NCI-H2227 (cell line): Measurements from ENCODE around the gene MYH7B.

Experiments
- DNase-seq: peaks from one replicate; lab custom pipeline; 2025; ENCODE audit not compliant: unreplicated experiment; lab: John Stamatoyannopoulos, UW

Gene MYH7B

DNA sequence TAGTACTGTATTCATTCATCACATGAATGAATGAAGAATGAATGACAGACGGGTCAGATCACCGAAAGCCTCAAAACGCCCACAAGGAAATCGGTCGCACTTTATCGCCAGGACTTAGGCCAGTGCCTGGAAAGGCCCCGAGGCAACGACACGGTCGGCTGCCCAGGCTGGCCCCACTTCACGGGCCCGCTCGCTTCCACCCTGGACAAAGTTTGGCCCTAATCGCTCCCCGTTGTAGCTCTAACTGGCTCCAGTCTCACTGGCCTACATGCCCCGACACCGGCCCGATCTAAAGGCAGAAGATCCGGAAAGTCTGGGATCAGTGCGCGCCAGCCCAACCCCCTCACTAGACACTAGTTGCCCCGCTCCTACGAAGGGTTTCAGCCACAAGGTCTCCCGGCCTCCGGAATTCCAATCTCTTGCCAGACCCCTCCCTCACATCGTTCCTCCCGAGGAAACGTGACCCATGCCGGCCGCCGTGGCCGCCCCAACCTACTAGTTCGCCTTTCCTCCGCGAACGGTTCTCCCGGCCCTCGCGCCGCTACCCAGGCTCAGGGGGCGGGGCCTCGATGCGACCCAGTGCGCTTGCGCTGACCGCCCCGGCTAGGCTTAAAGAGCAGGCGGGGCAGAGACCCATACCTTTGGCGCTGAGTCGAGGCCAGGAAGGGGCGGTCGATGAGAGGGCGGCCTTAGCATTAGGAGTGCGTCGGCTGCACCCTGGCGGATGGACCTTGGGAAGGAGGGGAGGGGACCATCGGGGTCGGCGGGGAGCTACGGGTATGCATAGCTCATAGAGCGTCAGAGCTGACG is at the start of gene MYH7B, which contains the start of gene GSS:
MYH7B (plus strand) TSS at position 638 of the 810 bp plus-strand sequence. CDS start 22,138 bp downstream, outside the sequence.
GSS (minus strand) TSS at position 576 of the 810 bp plus-strand sequence. CDS start 3,954 bp downstream, outside the sequence.
- peak; percentile 99 for DNase-seq

DNA sequence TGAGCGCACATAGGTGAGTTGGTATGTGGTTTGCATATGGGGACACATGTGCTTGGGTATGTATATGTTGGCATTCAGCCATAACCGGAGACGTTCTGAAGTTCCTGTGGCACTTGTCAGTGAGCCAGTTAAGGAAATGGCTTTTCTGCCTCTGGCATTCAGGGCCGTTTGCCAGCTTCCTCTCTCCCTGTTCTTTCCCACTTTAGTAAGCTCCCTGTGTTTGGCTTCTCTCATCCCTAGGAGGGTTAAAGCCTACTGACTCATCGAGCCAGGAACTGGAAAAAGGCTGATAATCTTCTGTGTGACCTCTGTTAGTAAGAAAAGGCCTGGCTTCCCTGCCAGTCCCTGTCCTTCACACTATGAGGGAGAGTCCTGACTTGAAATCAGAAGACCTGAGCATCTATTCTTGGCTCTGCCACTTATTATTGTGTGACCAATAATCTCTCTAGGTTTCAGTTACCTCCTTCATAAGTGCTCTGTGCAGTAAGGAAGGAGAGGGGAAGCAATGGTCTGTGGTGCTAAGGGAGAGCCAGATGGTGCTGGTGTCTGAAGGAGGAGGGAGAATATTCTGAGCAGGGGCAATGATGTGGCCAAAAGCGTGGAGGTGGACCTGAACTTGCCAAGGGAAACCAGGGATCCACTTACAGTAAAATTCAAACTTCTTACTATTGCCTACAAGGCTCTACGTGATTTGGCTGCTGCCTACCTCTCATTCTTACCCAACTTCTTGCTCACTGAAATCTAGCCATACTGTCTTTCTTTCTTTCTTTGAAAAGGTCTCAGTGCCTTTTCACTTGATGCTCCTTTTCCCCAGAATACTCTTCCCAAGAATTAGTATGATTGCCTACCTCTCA is 47.8 kb upstream of the MYH7B start:
- DNase-seq: peak; percentile 11

DNA sequence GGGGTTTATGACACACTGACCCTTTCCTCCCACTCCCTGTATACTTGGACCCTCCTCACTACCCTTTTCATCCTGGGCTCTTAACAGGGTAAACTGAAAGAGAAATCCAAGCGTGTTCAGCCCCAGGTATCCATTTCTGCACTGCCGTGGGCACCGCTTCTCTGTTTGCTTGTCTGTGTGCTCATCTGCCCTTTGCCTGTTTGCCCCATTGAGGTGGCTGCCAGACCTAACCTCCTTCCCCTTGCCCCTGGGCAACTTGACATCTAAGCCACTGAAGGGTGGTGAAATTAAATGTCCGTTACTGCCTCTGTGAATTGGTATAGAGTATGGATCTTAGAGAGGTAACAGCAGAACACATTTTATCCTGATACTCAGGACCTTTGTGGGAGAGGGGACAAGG is 40.5 kb upstream of the MYH7B start:
- DNase-seq: no peak

DNA sequence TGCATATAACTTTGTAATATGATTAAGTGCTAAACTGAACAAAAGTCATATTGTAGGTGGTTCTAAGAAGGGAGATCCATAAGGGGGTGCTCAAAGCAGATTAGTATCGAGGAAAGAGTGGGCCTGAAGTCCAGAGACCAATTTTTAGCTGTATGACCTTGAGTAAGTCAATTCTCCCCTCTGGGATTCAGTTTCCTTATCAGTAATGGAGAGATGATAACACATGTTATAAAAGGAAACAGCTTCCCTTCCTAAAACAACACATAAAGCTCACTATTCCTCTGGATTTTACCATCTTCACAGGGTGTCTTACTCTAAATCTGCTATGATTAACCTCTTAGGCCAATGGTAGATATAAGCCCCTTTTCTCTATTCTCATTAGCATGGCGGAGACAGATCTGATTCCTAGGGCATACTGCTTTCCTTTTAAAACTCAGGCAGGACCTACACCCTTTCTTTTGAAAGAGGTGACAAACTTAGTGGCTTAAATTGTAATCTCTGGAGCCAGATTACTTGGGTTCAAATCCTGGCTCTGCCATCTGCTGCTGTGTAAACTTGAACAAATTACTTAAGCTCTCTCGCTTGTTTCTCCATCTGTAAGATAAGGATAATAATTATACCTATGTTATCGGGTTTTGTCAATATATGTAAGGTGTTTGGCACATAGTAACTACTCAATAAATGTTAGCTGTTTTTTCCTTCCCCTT is 39.8 kb upstream of the MYH7B start:
- DNase-seq: no peak

DNA sequence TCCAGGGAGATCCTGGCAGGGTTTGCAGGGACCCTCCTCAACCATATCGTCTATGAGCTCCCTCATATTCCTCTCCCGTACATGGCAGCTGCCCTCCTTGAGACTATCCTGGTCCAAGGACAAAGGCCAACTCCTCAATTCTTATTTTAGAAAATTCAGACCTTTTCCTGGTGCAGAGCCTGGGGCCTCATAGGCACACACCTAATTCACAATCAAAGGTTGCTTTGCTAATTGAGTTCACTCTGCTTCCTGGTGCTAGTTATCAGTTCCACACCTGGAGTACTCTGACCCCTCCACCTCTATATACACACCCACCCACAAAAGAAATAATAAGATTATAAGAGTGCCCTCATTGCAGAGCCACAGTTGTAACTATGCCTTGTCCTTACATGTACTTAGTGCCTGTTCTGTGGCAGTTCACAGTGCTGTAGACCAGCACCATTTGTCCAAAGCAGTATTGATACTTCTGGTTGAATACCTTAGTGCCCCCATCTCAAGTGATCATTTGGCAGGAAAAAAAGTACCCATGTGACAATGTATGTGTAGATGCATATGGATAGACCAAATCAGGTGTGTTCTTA is 38.8 kb upstream of the MYH7B start:
- no peak for DNase-seq

DNA sequence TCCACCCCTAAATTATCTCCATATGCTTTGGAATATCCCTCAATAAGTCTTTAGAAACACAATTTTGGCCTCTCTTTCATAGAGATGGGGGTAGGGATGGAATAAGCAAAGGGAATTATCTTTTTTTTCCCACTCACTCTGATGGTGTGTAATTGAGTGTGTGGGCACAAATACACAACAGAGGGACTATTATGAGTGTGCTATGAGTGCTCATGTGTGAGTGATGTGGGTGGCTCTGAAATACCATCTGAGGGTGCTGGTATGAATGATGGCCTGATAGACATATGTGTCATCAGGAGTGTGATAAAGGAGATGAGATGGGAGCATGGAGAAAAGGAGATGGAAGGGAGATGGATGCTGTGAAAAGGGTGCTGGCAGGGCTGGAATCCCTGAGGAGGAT is 35.6 kb upstream of the MYH7B start:
- no peak for DNase-seq

DNA sequence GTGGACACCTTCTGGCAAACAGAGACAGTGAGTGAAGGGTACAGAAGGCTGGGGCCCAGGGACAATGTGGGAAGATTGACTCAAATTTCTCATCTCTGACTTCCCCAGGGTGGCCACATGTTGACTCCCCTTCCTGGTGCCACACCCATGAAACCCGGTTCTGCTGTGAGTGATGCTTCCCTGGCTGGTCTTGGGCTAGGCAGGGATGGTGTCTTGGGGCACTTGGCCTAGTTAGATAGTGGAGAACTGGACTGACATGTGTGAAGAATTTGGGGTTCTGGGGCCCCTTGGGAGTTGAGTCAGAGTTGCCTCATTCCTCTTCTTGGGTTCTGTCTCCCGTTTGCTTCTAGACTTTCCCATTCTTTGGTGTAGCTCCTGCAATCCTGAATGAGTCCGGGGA is 34.2 kb upstream of the MYH7B start:
- no peak for DNase-seq

DNA sequence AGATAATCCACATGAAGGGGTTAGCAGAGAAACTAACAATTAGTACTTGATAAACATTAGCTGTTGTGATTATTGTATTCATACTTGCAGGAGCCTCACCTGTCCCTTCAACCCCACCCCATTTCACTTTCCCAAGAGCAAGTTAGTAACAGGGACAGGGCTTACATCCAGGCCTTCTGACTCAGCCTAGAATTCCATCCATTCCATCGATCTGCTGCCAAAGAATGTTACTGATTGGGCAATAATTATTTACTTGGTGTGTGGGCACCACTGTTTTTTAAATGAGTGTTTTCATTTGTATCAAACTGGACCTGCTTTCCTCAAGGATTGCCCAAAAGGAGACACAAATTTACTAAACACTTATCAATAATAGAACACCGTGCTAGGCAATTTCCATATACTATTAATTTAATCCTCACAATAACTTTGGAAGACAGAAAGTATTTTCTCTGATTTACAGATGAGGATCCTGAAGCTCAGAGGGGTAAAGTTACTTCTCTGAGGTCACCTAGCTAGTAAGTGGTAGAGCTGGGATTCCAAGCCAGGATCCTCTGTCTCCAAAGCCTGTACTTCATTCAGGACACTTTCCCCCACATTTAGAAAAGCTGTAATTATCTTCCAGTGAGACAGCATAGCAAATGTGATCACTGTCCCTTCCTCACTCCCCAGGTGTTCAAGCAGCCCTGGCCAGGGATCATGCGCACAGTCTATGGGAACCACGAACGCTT is 32.9 kb upstream of the MYH7B start:
- DNase-seq: no peak

DNA sequence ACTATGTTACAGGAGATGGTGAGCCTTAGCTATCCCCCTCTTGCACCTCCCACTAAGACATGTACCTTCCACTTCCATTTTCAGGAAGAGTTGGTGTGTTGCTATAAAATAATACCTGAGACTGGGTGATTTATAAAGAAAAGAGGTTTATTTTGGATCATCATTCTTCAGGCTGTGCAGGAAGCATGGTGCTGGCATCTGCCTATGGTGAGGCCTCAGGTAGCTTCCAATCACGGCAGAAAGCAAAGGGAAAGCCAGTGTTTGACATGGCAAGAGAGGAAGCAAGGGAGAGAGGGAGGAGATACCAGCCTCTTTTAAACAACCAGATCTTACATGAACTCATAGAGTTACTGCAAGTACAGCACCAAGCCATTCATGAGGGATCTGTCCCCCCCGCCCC is 32.3 kb upstream of the MYH7B start:
- no peak for DNase-seq

DNA sequence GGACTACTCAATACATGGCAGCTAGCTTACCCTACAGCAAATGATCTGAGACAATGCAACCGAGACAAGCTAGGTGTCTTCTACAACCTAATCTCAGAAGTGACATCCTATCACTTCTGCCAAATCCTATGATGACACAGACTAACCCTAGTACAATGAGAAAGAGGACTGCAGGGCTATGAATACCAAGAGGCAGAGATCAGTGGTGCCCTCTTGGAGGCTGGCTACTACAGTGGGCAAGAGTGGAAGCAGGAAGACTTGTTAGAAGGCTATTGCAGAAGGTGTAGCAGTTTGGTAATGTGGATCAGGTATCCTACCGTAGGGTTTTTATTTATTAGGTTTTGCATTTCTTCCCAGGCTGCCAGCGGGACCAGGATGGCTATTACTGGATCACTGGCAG is 30.3 kb upstream of the MYH7B start:
- no peak for DNase-seq

DNA sequence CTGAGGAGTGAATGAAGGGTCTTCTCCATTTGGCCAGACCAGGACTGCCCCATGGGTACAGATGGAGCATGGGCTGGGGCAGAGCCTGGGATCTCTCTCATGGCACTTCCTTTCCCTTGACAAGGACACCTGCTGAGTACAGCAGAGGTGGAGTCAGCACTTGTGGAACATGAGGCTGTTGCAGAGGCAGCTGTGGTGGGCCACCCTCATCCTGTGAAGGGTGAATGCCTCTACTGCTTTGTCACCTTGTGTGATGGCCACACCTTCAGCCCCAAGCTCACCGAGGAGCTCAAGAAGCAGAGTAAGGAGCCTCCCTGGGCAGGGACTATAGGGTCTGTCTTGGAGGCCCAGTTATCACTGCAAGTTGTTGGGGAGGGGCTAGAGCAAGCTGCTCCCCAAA is 29.7 kb upstream of the MYH7B start:
- DNase-seq: no peak

DNA sequence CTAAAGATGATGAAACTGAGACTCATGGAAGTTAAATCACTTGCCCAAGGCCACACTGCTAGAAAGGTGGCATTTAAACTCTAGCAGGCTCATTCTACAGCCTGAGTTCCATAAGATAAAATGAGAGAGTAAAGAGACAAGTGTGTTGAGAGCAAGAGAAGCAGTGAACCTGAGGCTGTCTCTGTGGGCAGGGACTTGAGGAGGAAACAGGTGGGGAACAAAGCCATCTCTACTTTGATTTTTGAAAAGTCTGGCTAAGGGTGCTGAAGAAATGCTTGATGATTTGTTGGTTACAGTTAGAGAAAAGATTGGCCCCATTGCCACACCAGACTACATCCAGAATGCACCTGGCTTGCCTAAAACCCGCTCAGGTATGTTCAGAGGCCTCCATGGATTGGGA is 29.1 kb upstream of the MYH7B start:
- DNase-seq: no peak

DNA sequence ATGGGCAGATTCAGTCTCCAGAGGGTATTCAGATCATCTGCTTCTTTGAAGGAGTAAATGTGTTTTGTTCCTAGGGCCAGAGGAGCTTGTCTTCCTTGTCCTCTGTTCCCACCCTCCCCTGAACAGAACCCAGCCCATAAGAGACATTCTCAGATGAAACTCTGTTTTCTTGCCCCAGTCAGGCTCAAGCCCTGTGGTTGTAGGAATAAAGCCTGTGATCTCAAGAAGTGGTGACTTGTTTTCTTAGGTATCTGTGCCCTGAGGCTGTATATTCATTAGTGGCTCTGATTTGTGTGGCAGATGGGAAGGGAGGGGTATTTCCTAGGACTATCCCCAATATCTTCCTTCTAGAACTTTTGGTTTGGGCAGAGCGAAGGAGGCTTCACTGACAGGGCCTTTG is 27.9 kb upstream of the MYH7B start:
- DNase-seq: no peak

DNA sequence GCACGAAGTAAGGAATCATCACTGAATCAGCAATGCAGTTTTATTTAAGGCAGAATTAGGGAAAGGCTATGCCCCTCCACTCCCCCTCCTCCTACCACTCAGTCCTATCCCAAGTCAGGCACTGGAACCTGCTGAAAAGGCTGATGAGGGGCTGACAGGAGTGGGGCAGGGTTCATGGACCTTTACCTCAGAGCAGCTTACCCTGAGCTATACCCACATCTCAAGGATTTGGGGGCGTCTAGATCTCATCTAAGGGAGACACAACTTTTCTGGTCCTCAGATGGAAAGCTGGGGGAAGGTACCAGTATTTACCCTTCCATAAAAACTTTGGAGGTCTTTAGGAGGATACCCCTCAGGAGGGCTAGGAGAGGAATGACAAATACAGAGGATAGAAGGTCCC is 27.3 kb upstream of the MYH7B start:
- no peak for DNase-seq

DNA sequence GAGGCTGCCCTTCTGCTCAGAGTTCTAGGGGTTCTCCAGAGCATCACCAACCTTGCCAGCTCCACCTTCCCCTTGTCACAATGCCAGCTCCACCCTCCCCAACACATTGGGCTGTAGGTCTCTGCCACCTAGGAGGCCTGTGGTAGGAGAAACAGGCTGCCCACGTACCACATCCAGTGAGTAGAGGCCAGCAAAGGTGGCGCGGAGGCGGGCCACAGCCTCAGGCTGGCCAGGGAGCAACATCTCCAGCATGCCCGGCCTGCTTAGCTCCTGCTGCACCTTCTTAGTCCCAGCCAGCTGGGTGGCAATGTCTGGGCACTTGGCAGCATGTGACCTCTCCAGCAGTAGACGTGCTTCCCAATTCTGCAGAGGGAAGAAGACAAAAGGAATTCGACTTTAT is 23.9 kb upstream of the MYH7B start:
- DNase-seq: no peak

DNA sequence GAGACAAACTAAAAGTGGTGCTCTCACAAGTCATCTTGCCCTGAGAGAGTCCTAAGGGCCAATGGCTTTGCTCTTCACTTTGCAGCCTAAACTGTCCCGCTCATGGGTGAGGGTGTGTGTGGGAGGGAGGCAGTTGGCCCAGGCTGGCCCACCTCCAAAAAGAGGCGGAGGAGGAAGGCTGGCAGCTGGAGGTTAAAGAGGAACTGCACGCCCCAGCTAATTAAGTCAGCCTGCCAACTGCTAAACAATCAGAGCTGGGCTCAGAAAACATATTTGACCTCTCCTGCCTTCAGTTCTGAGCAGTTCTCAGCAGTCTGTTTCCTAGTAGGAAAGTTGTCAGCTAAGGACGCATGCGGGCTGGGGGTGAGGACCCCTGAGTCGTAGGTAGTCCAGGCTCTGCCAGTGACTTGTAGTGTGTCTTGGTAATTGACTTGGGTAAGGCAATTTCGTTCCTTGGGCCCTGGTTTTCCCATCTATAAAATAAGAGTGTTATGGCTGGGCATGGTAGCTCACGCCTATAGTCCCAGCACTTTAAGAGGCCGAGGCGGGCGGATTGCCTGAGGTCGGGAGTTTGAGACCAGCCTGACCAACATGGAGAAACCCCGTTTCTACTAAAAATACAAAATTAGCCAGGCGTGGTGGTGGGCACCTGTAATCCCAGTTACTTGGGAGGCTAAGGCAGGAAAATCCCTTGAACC is 17.1 kb upstream of the MYH7B start:
- no peak for DNase-seq

DNA sequence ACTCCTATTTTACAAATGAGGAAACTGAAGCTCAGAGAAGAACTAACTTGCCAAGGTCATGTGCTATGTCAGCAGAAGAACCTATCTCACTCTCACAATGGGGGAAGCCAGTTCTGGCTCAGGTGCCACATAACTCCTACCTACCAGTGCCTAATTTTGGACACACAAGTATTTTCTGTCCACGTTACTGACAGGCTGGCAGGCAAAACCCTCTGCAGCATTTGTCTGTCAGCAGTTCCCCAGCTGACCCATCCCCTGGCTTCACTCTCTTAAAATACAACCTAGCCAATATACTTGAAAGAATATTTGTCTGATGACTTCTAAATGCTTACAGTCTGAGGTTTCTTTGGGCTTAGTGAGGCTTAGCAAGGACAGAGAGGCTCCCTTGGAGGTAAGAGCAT is 15.6 kb upstream of the MYH7B start:
- DNase-seq: no peak

DNA sequence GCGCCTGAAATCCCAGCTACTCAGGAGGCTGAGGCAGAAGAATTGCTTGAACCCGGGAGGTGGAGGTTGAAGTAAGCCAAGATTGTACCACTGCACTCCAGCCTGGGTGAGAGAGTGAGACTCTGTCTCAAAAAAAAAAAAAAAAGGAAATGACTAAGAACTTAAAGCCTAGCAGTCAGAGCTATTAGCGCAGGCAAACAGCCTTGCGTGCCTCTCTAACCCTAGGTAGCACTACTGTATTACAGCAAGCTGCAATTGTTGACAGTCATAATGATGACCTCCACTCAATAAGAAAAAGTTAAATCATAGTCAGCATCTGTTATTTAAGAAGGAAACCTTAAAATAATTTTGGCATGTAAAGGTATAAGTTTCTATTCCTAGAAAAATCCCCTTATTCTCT is 14.4 kb upstream of the MYH7B start:
- no peak for DNase-seq

DNA sequence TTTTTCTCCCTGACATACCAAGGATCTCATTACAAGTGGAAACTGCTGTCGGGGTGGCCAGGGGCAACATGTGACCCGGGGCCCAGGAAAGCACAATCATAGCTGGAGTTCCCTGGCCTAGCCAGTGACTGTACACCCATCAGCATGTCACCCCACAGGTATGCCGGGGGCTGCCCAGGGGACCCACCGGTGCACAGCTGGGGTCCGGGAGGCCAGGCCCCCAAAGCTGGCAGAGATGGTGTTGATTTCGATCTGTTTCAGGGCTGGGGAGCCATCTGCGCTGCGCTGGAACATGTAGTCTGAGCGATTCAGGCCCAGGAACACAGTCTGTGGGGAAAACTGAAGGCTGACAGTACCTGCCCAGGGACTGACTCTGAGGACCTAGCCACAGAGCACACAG is 13.4 kb upstream of the MYH7B start:
- no peak for DNase-seq
